ENCODE results near the gene TBC1D8.

The TBC1D8 gene

DNA sequence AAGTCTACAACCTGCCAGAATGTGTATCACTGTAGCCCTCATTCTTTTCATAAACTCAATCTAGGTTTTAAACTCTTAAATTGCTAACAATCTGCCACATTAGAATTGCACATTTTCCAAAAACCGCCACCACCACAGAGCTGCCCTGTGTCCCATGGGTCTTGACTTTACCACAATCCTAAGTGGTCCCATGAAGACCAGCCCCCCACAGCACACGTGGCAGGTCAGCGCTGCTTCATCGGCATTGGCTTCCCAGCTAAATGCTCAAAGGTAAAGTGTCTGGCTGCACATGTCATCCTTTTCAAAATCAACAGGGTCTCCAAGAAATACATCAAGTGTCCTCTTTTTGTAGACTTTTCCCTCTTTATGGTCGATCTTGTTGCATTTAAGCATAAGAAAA is 2.4 kb downstream of the TBC1D8 start:
- in situ Hi-C loops (cut with HindIII; ENCODE audit: low sequenced_read_pairs), result no loop called here
- TF ChIP-seq CTCF (IDR thresholded peaks at IDR 0.05; ENCODE audit: low read depth, low read length), result no peak
- no peak overlapping the region for H3K4me3 ChIP-seq (ENCODE audit: low read depth, low read length)
- no peak for DNase-seq (ENCODE audit: low read depth, low spot score)

GRCh38 chr2:101147971-101148370 is 3.2 kb downstream of the TBC1D8 start:
- DNase-seq (ENCODE audit: low read depth, low spot score), result no peak
- in situ Hi-C loops (cut with HindIII; ENCODE audit: low sequenced_read_pairs), result no loop called here
- no peak for TF ChIP-seq CTCF (IDR thresholded peaks at IDR 0.05; ENCODE audit: low read depth, low read length)
- no peak overlapping the region for H3K4me3 ChIP-seq (ENCODE audit: low read depth, low read length)

GRCh38 chr2:101147062-101147461 is 4.1 kb downstream of the TBC1D8 start:
- H3K4me3 ChIP-seq (ENCODE audit: low read depth, low read length), result no peak overlapping the region
- no peak for DNase-seq (ENCODE audit: low read depth, low spot score)
- TF ChIP-seq CTCF (IDR thresholded peaks at IDR 0.05; ENCODE audit: low read depth, low read length), result no peak
- in situ Hi-C loops (cut with HindIII; ENCODE audit: low sequenced_read_pairs), result no loop called here

- in situ Hi-C loops (cut with HindIII; ENCODE audit: low sequenced_read_pairs), result no loop called here
Observed at GRCh38 chr2:101146535-101146934, 4.6 kb downstream of the TBC1D8 start.

GRCh38 chr2:101145406-101145805 is 5.8 kb downstream of the TBC1D8 start:
- peak; percentile 29 for DNase-seq (ENCODE audit: low read depth, low spot score)
- in situ Hi-C loops (cut with HindIII; ENCODE audit: low sequenced_read_pairs), result no loop called here
- TF ChIP-seq CTCF (IDR thresholded peaks at IDR 0.05; ENCODE audit: low read depth, low read length), result no peak
- H3K4me3 ChIP-seq (ENCODE audit: low read depth, low read length), result no peak overlapping the region

More at GRCh38 chr2:101146535-101146934, 4.6 kb downstream of the TBC1D8 start:
- no peak for TF ChIP-seq CTCF (IDR thresholded peaks at IDR 0.05; ENCODE audit: low read depth, low read length)
- no peak overlapping the region for H3K4me3 ChIP-seq (ENCODE audit: low read depth, low read length)
- no peak for DNase-seq (ENCODE audit: low read depth, low spot score)

DNA sequence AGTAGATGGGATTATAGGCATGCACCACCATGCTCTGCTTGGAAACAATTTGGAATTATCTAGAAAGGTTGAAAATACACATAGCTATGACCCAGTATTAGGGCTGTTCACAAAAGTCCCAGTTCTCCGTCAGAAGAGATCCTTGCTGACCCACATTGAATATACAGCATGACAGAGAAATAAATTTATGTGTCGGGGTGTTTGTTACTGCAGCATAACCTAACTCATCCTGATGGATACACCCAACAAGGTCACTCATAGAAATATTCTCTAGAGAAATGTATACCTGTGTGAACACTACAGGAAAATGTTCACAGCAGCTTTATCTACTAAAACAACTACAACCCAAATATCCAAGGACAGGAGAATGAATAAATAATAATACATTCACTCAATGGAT is 9.0 kb downstream of the TBC1D8 start:
- in situ Hi-C loops (cut with HindIII; ENCODE audit: low sequenced_read_pairs), result no loop called here
- no peak for TF ChIP-seq CTCF (IDR thresholded peaks at IDR 0.05; ENCODE audit: low read depth, low read length)

More for the DNA sequence above, 9.0 kb downstream of the TBC1D8 start:
- H3K4me3 ChIP-seq (ENCODE audit: low read depth, low read length), result no peak overlapping the region
- DNase-seq (ENCODE audit: low read depth, low spot score), result no peak

Measured in astrocyte of the spinal cord (primary cell).